Lower leg skin (tissue), 3 donors: Measurements from ENCODE around the gene SLC35G1.

ENCODE experiments used
- POLR2A ChIP-seq, 2 donors: fragments of 450-650 bp; IDR thresholded peaks; one replicate each; pipeline ENCODE4 v1.6.1; 2016 to 2017; ENCODE audit warnings: antibody characterized with exemption in 2 of 2, mild to moderate bottlenecking in 1 of 2, moderate library complexity in 1 of 2
- TF ChIP-seq, protein P1 (sequence below), 3 donors: fragments of 450-650 bp; IDR thresholded peaks; one replicate each; pipeline ENCODE4 v1.5.1; 2016; ENCODE audit warnings: antibody characterized with exemption in 3 of 3, mild to moderate bottlenecking in 3 of 3, moderate library complexity in 2 of 3

DNA sequence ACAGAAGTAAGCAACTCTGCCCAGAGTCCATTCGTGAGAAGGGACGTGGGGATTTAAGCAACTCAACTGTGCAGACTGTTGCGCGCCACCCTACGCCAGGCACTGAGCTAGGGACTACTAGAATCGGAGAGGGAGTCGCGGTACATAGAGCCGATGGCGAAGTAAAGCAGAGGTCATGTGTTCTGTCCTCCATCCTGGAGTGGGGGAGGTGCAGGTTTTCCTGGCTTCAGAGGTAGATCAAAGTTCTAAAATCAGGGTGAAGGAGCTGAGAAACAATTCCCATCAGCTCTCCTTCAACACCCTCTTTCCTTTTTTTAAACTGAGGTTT, 23.2 kb downstream of the SLC35G1 start:
- TF ChIP-seq, protein P1, sequence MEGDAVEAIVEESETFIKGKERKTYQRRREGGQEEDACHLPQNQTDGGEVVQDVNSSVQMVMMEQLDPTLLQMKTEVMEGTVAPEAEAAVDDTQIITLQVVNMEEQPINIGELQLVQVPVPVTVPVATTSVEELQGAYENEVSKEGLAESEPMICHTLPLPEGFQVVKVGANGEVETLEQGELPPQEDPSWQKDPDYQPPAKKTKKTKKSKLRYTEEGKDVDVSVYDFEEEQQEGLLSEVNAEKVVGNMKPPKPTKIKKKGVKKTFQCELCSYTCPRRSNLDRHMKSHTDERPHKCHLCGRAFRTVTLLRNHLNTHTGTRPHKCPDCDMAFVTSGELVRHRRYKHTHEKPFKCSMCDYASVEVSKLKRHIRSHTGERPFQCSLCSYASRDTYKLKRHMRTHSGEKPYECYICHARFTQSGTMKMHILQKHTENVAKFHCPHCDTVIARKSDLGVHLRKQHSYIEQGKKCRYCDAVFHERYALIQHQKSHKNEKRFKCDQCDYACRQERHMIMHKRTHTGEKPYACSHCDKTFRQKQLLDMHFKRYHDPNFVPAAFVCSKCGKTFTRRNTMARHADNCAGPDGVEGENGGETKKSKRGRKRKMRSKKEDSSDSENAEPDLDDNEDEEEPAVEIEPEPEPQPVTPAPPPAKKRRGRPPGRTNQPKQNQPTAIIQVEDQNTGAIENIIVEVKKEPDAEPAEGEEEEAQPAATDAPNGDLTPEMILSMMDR (IDR thresholded peaks at IDR 0.05): no peak
- TF ChIP-seq POLR2A (IDR thresholded peaks at IDR 0.05): no peak
